Measurements from ENCODE around the gene TGFBR3.

The TGFBR3 gene

DNA sequence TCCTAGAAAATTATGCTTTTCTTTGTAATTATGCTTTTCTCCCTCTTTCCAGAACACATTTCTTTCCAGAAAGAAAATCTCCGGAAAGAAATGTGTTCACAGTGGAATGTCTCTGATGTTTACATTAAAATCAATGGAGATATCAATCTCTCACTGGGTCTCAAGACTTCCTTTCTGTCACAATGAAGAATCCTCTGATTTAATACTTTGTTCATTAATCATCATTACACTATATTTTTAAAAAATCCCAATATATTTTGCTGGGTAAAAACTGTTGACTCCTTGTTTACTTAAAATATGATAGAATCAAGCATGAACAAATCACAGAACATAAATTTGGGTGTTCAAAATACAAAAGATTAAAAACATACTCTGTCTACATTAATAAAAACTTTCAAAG lies 26.3 kb upstream of the TGFBR3 start (continued):
- TF ChIP-seq ZNF768 (tag by site-specific recombination; IDR thresholded peaks at IDR 0.05): no peak
- TF ChIP-seq ZFP69B (tag by site-specific recombination; IDR thresholded peaks at IDR 0.05): no peak
- TF ChIP-seq, protein P1, sequence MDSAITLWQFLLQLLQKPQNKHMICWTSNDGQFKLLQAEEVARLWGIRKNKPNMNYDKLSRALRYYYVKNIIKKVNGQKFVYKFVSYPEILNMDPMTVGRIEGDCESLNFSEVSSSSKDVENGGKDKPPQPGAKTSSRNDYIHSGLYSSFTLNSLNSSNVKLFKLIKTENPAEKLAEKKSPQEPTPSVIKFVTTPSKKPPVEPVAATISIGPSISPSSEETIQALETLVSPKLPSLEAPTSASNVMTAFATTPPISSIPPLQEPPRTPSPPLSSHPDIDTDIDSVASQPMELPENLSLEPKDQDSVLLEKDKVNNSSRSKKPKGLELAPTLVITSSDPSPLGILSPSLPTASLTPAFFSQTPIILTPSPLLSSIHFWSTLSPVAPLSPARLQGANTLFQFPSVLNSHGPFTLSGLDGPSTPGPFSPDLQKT (IDR thresholded peaks at IDR 0.05; ENCODE audit: borderline replicate concordance, low read depth, low read length): no peak

DNA sequence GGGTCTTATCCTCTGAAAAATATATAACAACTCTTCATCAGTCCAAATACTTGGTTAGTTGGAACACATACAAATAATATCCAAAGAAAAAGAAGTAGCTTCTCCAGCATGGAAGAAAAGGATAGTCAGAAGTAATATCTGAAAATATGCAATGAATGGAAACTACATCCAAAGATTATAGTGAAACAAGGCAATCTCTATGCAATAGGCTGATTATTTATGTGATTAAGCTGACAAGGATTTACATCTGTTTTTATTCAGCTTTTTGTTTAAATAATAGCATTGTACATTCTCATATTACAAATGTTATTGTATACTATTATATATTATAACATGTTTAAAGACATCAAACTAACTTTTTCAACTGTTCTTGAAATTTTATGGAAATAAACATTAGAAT lies 15.3 kb upstream of the TGFBR3 start:
- Histone ChIP-seq H3K27ac (ENCODE audit: extremely low read depth, low read depth, low read length) (no peak overlapping the region), H3K9me3 (ENCODE audit: control insufficient read depth, insufficient read depth, low read depth, low read length) (no peaks in the 10 kb centered on the region), H3K4me3 (ENCODE audit: low read depth, low read length) (no peak overlapping the region), H3K4me1 (ENCODE audit: control insufficient read depth, insufficient read depth, low read length) (no peaks in the 10 kb centered on the region), H3K36me3 (ENCODE audit: control insufficient read depth in 2 of 2, insufficient read depth in 1 of 2, low read length in 2 of 2) (no peaks in the 10 kb centered on the region)
- POLR2A ChIA-PET: no interaction called here
- TF ChIP-seq, protein P2, sequence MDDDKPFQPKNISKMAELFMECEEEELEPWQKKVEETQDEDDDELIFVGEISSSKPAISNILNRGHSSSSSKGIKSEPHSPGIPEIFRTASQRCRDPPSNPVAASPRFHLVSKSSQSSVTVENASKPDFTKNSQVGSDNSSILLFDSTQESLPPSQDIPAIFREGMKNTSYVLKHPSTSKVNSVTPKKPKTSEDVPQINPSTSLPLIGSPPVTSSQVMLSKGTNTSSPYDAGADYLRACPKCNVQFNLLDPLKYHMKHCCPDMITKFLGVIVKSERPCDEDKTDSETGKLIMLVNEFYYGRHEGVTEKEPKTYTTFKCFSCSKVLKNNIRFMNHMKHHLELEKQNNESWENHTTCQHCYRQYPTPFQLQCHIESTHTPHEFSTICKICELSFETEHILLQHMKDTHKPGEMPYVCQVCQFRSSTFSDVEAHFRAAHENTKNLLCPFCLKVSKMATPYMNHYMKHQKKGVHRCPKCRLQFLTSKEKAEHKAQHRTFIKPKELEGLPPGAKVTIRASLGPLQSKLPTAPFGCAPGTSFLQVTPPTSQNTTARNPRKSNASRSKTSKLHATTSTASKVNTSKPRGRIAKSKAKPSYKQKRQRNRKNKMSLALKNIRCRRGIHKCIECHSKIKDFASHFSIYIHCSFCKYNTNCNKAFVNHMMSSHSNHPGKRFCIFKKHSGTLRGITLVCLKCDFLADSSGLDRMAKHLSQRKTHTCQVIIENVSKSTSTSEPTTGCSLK (tag by site-specific recombination; IDR thresholded peaks at IDR 0.05): no peak
- no peak for TF ChIP-seq FEZF1 (tag by site-specific recombination; IDR thresholded peaks at IDR 0.05)
- TF ChIP-seq, protein P3, sequence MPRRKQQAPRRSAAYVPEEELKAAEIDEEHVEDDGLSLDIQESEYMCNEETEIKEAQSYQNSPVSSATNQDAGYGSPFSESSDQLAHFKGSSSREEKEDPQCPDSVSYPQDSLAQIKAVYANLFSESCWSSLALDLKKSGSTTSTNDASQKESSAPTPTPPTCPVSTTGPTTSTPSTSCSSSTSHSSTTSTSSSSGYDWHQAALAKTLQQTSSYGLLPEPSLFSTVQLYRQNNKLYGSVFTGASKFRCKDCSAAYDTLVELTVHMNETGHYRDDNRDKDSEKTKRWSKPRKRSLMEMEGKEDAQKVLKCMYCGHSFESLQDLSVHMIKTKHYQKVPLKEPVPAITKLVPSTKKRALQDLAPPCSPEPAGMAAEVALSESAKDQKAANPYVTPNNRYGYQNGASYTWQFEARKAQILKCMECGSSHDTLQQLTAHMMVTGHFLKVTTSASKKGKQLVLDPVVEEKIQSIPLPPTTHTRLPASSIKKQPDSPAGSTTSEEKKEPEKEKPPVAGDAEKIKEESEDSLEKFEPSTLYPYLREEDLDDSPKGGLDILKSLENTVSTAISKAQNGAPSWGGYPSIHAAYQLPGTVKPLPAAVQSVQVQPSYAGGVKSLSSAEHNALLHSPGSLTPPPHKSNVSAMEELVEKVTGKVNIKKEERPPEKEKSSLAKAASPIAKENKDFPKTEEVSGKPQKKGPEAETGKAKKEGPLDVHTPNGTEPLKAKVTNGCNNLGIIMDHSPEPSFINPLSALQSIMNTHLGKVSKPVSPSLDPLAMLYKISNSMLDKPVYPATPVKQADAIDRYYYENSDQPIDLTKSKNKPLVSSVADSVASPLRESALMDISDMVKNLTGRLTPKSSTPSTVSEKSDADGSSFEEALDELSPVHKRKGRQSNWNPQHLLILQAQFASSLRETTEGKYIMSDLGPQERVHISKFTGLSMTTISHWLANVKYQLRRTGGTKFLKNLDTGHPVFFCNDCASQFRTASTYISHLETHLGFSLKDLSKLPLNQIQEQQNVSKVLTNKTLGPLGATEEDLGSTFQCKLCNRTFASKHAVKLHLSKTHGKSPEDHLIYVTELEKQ (tag by site-specific recombination; IDR thresholded peaks at IDR 0.05; ENCODE audit: borderline replicate concordance): no peak
- no peak for TF ChIP-seq ZNF792 (tag by site-specific recombination; IDR thresholded peaks at IDR 0.05)
- TF ChIP-seq, protein P4, sequence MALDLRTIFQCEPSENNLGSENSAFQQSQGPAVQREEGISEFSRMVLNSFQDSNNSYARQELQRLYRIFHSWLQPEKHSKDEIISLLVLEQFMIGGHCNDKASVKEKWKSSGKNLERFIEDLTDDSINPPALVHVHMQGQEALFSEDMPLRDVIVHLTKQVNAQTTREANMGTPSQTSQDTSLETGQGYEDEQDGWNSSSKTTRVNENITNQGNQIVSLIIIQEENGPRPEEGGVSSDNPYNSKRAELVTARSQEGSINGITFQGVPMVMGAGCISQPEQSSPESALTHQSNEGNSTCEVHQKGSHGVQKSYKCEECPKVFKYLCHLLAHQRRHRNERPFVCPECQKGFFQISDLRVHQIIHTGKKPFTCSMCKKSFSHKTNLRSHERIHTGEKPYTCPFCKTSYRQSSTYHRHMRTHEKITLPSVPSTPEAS (tag by site-specific recombination; IDR thresholded peaks at IDR 0.05): no peak
- TF ChIP-seq, protein P5, sequence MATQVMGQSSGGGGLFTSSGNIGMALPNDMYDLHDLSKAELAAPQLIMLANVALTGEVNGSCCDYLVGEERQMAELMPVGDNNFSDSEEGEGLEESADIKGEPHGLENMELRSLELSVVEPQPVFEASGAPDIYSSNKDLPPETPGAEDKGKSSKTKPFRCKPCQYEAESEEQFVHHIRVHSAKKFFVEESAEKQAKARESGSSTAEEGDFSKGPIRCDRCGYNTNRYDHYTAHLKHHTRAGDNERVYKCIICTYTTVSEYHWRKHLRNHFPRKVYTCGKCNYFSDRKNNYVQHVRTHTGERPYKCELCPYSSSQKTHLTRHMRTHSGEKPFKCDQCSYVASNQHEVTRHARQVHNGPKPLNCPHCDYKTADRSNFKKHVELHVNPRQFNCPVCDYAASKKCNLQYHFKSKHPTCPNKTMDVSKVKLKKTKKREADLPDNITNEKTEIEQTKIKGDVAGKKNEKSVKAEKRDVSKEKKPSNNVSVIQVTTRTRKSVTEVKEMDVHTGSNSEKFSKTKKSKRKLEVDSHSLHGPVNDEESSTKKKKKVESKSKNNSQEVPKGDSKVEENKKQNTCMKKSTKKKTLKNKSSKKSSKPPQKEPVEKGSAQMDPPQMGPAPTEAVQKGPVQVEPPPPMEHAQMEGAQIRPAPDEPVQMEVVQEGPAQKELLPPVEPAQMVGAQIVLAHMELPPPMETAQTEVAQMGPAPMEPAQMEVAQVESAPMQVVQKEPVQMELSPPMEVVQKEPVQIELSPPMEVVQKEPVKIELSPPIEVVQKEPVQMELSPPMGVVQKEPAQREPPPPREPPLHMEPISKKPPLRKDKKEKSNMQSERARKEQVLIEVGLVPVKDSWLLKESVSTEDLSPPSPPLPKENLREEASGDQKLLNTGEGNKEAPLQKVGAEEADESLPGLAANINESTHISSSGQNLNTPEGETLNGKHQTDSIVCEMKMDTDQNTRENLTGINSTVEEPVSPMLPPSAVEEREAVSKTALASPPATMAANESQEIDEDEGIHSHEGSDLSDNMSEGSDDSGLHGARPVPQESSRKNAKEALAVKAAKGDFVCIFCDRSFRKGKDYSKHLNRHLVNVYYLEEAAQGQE (tag by site-specific recombination; IDR thresholded peaks at IDR 0.05): no peak
- no peak for TF ChIP-seq PRDM1 (tag by site-specific recombination; IDR thresholded peaks at IDR 0.05)
- TF ChIP-seq MYNN (tag by site-specific recombination; IDR thresholded peaks at IDR 0.05; ENCODE audit: borderline replicate concordance): no peak
- no peak for TF ChIP-seq OVOL3 (tag by site-specific recombination; IDR thresholded peaks at IDR 0.05)
- no peak for TF ChIP-seq ZNF174 (tag by site-specific recombination; IDR thresholded peaks at IDR 0.05)
- CTCF ChIA-PET: interaction anchor here (0.6 to 1.0 kb wide), 3 partner anchors 108 to 399 kb away, joined by 3 read pairs; no protein-coding TSS in a partner anchor
